VCaP (cell line): ENCODE results near the gene PAFAH2.
A peak's percentile ranks its signal among the peaks of the same experiment; 100 is the strongest.

Experiments
- H3K27ac ChIP-seq: fragments of 450-650 bp; 2 replicates; pipeline ENCODE4 v1.5.1; 2017
- TF ChIP-seq, protein P1 (sequence below): fragments of 450-650 bp; conservative IDR thresholded peaks from 2 replicates; pipeline ENCODE4 v1.5.1; 2017; ENCODE audit warnings: mild to moderate bottlenecking, moderate library complexity

PAFAH2 gene

DNA sequence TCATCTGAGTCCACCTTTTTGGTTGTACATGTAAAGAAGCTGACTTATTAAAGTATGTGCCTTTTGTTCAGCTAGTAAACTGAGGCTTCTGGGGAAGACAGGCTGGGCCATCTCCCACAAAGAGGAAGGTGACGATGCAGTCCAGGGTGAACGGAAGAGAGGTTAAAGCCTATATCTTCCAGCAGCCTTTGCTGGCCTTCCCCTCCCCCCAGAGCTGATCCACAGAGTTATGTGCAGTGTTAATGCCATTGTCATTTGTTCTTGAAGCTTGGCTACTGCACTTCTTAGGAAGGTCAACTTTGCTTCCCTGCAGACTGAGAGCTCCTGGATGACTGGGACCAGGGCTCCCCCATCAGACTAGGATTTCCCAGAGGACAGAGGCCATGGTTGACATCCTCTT is 45.9 kb upstream of the PAFAH2 start:
- TF ChIP-seq, protein P1, sequence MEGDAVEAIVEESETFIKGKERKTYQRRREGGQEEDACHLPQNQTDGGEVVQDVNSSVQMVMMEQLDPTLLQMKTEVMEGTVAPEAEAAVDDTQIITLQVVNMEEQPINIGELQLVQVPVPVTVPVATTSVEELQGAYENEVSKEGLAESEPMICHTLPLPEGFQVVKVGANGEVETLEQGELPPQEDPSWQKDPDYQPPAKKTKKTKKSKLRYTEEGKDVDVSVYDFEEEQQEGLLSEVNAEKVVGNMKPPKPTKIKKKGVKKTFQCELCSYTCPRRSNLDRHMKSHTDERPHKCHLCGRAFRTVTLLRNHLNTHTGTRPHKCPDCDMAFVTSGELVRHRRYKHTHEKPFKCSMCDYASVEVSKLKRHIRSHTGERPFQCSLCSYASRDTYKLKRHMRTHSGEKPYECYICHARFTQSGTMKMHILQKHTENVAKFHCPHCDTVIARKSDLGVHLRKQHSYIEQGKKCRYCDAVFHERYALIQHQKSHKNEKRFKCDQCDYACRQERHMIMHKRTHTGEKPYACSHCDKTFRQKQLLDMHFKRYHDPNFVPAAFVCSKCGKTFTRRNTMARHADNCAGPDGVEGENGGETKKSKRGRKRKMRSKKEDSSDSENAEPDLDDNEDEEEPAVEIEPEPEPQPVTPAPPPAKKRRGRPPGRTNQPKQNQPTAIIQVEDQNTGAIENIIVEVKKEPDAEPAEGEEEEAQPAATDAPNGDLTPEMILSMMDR: no peak
- H3K27ac ChIP-seq: no peak overlapping the region

DNA sequence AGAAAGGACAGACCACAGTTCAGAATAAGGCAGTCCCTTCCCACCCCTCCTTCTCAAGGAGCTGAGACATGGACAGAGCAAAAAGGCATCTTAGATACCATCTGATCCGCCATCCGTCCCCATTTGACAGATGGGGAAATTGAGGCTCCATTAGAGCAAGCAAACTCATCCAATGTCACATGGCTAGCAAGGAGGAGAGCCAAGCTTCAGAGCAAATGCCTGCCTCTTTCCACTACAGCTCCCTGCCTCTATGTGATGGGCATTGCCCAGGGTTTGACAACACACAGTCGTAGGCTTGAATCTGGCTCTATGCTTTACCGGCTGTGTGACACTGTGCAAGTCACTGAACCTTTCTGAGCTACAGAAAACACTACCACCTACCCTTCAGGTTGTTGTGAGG is 44.1 kb upstream of the PAFAH2 start:
- TF ChIP-seq, protein P1: no peak
- no peak overlapping the region for H3K27ac ChIP-seq

DNA sequence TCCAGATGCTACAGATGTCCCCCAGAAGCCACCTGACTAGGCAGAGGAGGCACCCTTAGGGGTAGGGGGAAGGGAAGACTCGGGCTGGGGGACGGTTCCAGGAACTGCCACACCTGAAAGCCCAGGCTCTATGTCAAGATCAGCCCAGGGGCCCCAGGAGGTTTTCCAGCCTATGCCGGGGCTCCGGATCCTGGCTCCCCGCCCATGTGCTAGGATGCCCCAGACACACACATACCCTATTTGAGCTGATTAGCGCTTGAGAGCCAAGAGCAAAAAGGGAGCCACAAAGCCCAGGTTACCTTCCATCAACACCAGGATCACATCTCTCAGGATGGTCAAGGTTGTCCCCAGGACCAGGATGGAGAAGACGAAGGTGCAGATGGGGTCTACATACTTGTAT is 43.5 kb upstream of the PAFAH2 start:
- H3K27ac ChIP-seq: no peak overlapping the region
- TF ChIP-seq, protein P1: no peak

DNA sequence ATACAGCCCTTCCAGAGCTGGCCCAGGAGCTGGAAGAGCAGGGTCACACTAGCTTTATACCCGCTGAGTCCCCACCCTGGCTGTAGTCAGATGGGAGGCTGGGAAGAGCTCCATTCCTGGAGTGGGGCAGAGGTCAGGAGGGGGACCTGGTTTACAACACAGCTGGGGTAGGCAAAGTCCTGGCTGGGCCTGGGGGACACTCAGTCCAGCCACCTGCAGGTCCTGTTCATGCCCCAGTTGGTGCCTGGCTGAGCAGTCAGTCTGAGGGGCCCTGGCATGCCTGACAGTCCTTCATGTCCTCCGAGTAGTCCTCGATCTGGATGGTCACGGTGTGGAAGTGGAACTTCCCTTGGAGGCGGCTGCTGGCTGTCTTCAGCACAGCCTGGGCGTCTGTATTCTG is 41.0 kb upstream of the PAFAH2 start:
- TF ChIP-seq, protein P1: no peak
- H3K27ac ChIP-seq: no peak overlapping the region

DNA sequence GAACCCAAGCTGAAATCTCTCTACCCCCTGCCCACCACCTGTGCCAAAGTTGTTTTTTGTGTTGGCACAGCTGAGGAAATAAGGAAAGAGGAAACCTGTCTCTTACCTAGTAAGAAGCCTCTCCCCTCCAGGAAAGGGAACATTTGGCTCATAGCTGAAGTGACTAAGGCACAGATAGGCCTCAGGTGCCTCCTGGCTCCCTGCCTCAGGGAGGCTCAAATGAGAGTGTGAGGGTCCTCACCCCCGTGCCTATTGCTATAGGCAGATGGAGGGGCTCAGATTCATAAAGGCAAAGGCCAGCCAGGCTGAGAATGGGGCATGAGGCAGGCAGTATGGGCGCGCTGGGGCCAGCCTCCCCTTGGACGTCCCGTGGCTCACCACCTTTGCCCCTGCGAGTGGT is 40.6 kb upstream of the PAFAH2 start:
- TF ChIP-seq, protein P1: no peak
- H3K27ac ChIP-seq: no peak overlapping the region

DNA sequence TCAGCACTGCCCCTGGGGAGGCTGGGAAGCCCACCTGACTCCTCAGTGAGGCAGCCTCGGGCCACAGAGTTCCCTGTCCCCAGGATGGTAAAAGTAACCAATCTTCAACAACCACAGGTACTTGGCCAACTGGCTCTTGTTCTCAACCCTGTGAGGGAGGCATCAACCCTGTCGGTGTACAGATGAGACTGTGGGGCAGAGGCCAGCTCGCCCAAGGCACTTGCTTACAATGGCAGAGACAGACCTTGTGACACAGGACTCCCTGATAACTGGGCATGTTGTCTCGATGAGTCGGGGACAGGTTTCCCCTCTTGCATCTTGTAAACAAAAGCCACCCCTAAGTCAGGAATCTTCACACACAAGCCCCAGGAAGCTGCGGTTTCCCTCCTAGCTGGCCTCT is 40.0 kb upstream of the PAFAH2 start:
- TF ChIP-seq, protein P1: no peak
- H3K27ac ChIP-seq: no peak overlapping the region

DNA sequence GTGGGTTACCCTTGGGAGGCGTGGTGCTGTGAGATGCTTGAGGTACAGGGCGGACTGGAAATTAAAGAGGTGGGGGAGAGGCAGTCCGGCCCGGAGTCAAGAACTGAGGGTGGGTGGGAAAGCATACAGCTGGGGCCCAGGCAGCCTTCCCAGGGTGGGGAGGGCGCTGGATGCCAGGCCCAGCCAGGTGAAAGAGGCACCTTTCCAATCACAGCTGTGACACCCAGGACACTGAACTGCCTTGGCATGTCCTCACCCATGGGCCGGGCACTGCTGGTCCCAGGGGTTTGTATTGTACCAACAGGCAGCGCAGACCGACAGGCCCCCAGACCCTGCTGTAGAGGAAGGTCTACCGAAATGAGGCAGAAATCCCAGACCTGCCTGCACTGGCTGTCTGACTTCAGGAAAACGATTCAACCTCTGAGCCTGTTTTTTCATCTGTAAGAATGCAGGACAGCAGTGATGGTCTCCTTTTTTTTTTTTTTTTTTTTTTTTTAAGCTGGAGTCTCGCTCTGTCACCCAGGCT is 39.0 kb upstream of the PAFAH2 start:
- H3K27ac ChIP-seq: peak overlapping the region; percentile 77; the same call in 1 of the 2 replicates
- TF ChIP-seq, protein P1: no peak
